GM12874 (cell line): ENCODE results near the gene TP53INP2.

Source experiments
- CTCF ChIP-seq: IDR thresholded peaks from 2 replicates; pipeline ENCODE4 v1.5.1; 2011; ENCODE audit warnings: low read depth, mild to moderate bottlenecking, control low read depth, low read length, moderate library complexity; ENCODE audit not compliant: insufficient read depth

The TP53INP2 gene

GRCh38 chr20:34703061-34703423 lies 1.1 kb upstream of the TP53INP2 start:
- TF ChIP-seq CTCF = no peak

GRCh38 chr20:34703424-34704176 lies 544 bp upstream of the TP53INP2 start:
- TF ChIP-seq CTCF = no peak

- TF ChIP-seq CTCF = no peak
Observed at GRCh38 chr20:34705008-34705396, 858 bp downstream of the TP53INP2 start.

- no peak for TF ChIP-seq CTCF
Observed at GRCh38 chr20:34705397-34706301, 1.5 kb downstream of the TP53INP2 start.

- no peak for TF ChIP-seq CTCF
Observed at GRCh38 chr20:34706302-34706875, 2.2 kb downstream of the TP53INP2 start.

GRCh38 chr20:34706912-34707784 lies 3.0 kb downstream of the TP53INP2 start:
- no peak for TF ChIP-seq CTCF

GRCh38 chr20:34708621-34709043 lies 4.5 kb downstream of the TP53INP2 start:
- TF ChIP-seq CTCF = peak; percentile 66
